Endothelial cell of umbilical vein (primary cell): ENCODE data around the gene SYNPO2L.

ENCODE experiments used
- EZH2 ChIP-seq: IDR thresholded peaks from 2 replicates; pipeline ENCODE4 v1.6.1; 2012; ENCODE audit warnings: borderline replicate concordance, low read depth, mild to moderate bottlenecking, moderate library complexity, low read length, inconsistent platforms; ENCODE audit not compliant: severe bottlenecking
- FOS ChIP-seq: IDR thresholded peaks from 2 replicates; pipeline ENCODE4 v1.6.1; 2011; ENCODE audit warnings: mild to moderate bottlenecking, low read length, moderate library complexity, borderline replicate concordance; ENCODE audit not compliant: insufficient read depth
- GATA2 ChIP-seq: IDR thresholded peaks from 2 replicates; pipeline ENCODE4 v1.7.0; 2011; ENCODE audit warnings: low read depth, mild to moderate bottlenecking, moderate library complexity, mixed read lengths, low read length; ENCODE audit not compliant: insufficient read length, insufficient read depth
- MYC ChIP-seq: IDR thresholded peaks from one replicate; pipeline ENCODE4 v1.6.1; 2011; ENCODE audit warnings: mild to moderate bottlenecking, low read depth, low read length
- POLR2A ChIP-seq: IDR thresholded peaks from 2 replicates; pipeline ENCODE4 v1.6.1; 2012; ENCODE audit warnings: low read depth, mild to moderate bottlenecking, control low read depth, low read length
- POLR2AphosphoS5 ChIP-seq: IDR thresholded peaks from 2 replicates; pipeline ENCODE4 v1.6.1; 2012; ENCODE audit warnings: low read depth, mild to moderate bottlenecking, control low read depth, low read length, moderate library complexity; ENCODE audit not compliant: insufficient read depth
- TF ChIP-seq, protein P1 (sequence below), 2 donors: IDR thresholded peaks; 1 replicate in 1 of 2; 2 replicates in 1 of 2; pipeline ENCODE4 v1.5.1; 2011; ENCODE audit warnings: low read length in 2 of 2, mild to moderate bottlenecking in 2 of 2, moderate library complexity in 2 of 2, control low read depth in 1 of 2, inconsistent platforms in 1 of 2, low read depth in 1 of 2; ENCODE audit not compliant: insufficient read depth in 1 of 2; ENCODE audit errors: extremely low read depth in 1 of 2
- TF ChIP-seq, protein P2 (sequence below): IDR thresholded peaks from 2 replicates; pipeline ENCODE4 v1.6.1; 2011; ENCODE audit not compliant: insufficient read depth, insufficient read length

DNA sequence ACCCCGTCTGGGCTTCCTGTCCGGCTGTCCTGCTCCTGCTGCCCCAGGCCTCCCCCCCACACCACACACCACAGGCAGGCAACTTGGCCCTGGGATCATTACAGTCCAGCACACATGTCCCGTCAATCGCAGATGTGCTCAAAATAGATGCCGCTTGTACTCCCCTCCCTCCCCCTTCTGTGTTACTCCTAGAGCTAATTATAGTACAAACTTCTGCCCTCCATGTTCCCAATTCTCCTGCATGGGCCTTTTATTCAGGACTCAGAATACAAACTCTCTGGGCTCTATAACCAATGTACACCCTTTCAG is at the start of gene SYNPO2L:
- TF ChIP-seq, protein P1, sequence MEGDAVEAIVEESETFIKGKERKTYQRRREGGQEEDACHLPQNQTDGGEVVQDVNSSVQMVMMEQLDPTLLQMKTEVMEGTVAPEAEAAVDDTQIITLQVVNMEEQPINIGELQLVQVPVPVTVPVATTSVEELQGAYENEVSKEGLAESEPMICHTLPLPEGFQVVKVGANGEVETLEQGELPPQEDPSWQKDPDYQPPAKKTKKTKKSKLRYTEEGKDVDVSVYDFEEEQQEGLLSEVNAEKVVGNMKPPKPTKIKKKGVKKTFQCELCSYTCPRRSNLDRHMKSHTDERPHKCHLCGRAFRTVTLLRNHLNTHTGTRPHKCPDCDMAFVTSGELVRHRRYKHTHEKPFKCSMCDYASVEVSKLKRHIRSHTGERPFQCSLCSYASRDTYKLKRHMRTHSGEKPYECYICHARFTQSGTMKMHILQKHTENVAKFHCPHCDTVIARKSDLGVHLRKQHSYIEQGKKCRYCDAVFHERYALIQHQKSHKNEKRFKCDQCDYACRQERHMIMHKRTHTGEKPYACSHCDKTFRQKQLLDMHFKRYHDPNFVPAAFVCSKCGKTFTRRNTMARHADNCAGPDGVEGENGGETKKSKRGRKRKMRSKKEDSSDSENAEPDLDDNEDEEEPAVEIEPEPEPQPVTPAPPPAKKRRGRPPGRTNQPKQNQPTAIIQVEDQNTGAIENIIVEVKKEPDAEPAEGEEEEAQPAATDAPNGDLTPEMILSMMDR (IDR thresholded peaks at IDR 0.05; ENCODE audit: extremely low read depth in 1 of 2, insufficient read depth in 1 of 2, low read depth in 1 of 2, low read length in 2 of 2), result no peak
- no peak for TF ChIP-seq EZH2
- no peak for TF ChIP-seq POLR2AphosphoS5
- no peak for TF ChIP-seq POLR2A
- no peak for TF ChIP-seq MYC
- TF ChIP-seq, protein P2, sequence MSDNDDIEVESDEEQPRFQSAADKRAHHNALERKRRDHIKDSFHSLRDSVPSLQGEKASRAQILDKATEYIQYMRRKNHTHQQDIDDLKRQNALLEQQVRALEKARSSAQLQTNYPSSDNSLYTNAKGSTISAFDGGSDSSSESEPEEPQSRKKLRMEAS, result no peak
- no peak for TF ChIP-seq FOS
- no peak for TF ChIP-seq GATA2
